SH-SY5Y (cell line): Measurements from ENCODE around the gene PLCB3.

Experiments
- GATA2 ChIP-seq: IDR thresholded peaks from 2 replicates; pipeline ENCODE4 v1.6.1; 2011; ENCODE audit warnings: mild to moderate bottlenecking, low read depth, low read length
- GATA3 ChIP-seq: IDR thresholded peaks from 2 replicates; pipeline ENCODE4 v1.6.1; 2011; ENCODE audit warnings: low read depth, mild to moderate bottlenecking, low read length, moderate library complexity

GRCh38 chr11:64208796-64209562 lies 42.4 kb upstream of the PLCB3 start:
- no peak for TF ChIP-seq GATA2
- TF ChIP-seq GATA3 = no peak
